ENCODE data around the gene HCFC1R1. TPM values are rescaled to one million over a fixed set of nuclear protein-coding genes. Genes with fewer than 3 reads are reported as not detected.
A peak's percentile ranks its signal among the peaks of the same experiment; 100 is the strongest.

HCFC1R1 gene
- total RNA-seq, 1 donor from 2014 or later = 68.6 TPM

- no peak for ATAC-seq
- intact Hi-C loops (cut with DNase I) = no loop called here
Observed at GRCh38 chr16:2986623-2987188, 37.0 kb downstream of the HCFC1R1 start.

DNA sequence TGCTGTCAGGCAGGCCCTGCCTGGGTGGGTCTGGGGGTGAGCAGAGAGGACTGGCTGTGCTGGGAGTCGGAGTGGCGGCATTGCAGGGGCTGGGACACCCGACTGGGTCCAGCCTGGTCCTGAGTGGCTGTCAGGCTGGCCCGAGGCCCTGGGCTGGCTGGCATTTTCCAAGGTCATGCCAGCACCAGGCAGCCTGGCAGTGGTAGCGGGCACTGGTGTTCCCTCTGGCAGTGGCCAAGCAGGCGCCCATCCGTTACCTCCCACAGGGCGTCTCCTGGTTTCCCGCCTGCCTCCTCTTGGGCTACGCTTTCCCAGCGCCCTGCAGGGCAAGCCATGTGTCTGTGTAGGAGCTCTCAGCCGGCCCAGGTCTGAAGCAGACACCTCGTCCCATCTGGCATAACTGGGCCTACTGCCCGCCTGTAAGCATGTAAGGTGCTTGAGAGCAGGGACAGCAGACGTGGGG, 37.8 kb downstream of the HCFC1R1 start:
- intact Hi-C loops (cut with DNase I) = no loop called here
- ATAC-seq (peak; percentile 71), DNase-seq (ENCODE audit: missing footprints) (no peak)

More at GRCh38 chr16:2986623-2987188, 37.0 kb downstream of the HCFC1R1 start:
- DNase-seq (ENCODE audit: missing footprints) = no peak

- intact Hi-C loops (cut with DNase I) = no loop called here
- DNase-seq (ENCODE audit: missing footprints) (no peak), ATAC-seq (peak; percentile 44)
Observed at GRCh38 chr16:2985462-2985861, 38.3 kb downstream of the HCFC1R1 start.

GRCh38 chr16:2983706-2984136, 40.0 kb downstream of the HCFC1R1 start:
- intact Hi-C loops (cut with DNase I) = no loop called here
- ATAC-seq (peak; percentile 58), DNase-seq (ENCODE audit: missing footprints) (peak; percentile 93)

DNA sequence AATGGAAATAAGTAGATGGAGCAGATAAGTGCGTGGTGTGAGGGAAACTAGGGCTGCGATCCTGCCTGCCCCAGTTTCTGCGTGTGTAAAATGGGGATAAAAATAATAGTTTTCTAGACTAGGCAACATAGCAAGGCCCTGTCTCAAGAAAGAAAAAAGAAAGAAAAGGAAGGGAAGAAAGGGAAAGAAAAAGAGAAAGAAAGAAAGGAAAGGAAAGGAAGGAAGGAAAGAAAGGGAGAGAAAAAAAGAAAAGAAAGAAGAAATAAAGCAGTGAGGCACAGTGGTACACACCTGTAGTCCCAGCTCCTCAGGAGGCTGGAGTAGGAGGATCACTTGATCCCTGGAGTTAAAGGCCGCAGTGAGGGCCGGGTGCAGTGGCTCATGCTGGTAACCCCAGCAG, 41.3 kb downstream of the HCFC1R1 start:
- DNase-seq (ENCODE audit: missing footprints) (no peak), ATAC-seq (no peak)
- intact Hi-C loops (cut with DNase I) = no loop called here

- ATAC-seq (no peak), DNase-seq (ENCODE audit: missing footprints) (no peak)
- intact Hi-C loops (cut with DNase I) = no loop called here
Observed at GRCh38 chr16:2981899-2982250, 41.9 kb downstream of the HCFC1R1 start.

- DNase-seq (ENCODE audit: missing footprints) = no peak
Observed at GRCh38 chr16:2981177-2981898, 42.4 kb downstream of the HCFC1R1 start.

GRCh38 chr16:2980227-2981176, 43.2 kb downstream of the HCFC1R1 start, which contains the start of gene PKMYT1:
TSS of gene PKMYT1 (minus strand) at chr16:2980446. CDS start at chr16:2979657, 789 bp downstream.
- peak; percentile 96 for ATAC-seq
- intact Hi-C loops (cut with DNase I) = no loop called here
- peak; percentile 95 for DNase-seq (ENCODE audit: missing footprints)

More at GRCh38 chr16:2981177-2981898, 42.4 kb downstream of the HCFC1R1 start:
- intact Hi-C loops (cut with DNase I) = no loop called here
- no peak for ATAC-seq

- DNase-seq (ENCODE audit: missing footprints) (no peak), ATAC-seq (no peak)
- intact Hi-C loops (cut with DNase I) = no loop called here
Observed at GRCh38 chr16:2979669-2980226, 44.0 kb downstream of the HCFC1R1 start.

GRCh38 chr16:2977440-2977839, 46.3 kb downstream of the HCFC1R1 start:
- intact Hi-C loops (cut with DNase I) = no loop called here
- no peak for DNase-seq (ENCODE audit: missing footprints)
- no peak for ATAC-seq

DNA sequence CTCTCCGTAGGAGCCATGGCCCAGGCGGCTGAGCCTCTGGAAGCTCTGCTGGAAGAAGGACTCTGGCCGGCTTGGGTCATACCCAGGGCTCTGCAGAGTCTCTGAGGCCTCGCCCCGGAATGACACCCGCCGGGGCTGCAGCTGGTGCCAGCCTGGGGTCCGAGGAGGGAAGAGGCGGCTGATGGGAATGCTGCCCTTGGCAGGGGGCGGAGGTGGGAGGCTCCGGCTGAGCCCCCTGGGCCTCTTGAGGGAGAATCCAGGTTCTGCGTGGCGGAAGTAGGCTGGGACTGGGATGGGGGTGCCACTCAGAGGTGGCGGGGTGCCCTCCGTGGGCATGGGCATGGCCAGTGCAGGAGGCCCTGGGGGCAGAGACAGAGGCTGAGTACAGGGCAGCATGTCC, 47.1 kb downstream of the HCFC1R1 start:
- intact Hi-C loops (cut with DNase I) = no loop called here
- no peak for ATAC-seq
- no peak for DNase-seq (ENCODE audit: missing footprints)

DNA sequence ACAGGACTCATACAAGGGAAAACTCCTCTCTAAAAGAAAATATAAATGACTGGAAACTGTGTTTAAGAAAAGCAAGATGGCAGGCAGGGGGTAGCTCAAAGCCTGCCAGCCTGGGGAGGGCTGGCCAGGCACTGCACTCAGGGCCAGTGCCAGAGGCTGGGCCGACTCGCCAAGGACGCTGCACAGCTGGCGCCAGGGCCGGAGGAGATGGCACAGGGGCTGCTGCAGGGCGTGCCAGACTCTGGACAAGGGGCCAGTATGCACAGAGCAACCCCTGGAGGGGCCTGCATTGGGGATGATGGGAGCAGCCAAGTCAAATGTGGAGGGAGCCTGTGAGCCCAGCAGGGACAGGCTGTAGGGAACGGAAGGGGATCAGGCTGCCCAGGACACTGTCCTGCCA, 47.5 kb downstream of the HCFC1R1 start:
- DNase-seq (ENCODE audit: missing footprints) (no peak), ATAC-seq (no peak)
- intact Hi-C loops (cut with DNase I) = no loop called here

DNA sequence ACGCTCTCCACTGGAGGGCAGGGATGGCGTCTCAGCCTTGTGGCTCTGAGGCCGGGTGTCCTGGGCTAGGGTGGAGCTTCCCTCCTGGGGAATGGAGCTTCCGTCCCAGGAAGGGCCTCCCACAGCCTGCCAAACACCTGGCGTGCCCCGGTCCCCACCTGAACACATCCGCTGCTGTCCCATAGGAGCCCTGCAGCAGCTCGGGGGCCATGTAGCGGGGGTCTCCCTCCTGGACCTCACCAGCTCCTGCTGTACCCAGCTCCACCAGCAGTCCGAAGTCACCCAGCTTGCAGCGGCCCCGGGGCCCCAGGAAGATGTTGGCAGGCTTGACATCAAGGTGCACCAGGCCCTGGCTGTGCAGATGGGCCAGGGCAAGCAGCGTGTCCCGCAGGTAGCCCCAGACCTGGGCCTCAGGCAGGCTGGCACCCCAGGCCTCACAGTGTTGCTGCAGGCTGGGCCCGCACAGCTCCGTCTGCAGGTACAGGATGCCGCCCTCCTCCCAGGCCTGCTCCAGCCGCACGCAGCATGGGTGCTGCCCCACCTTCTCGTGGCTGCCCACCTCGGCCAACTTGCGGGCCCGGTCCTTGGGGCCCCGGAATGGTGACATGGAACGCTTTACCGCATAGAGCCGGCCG, 48.5 kb downstream of the HCFC1R1 start:
- DNase-seq (ENCODE audit: missing footprints) = no peak
- intact Hi-C loops (cut with DNase I) = no loop called here
- ATAC-seq = no peak

DNA sequence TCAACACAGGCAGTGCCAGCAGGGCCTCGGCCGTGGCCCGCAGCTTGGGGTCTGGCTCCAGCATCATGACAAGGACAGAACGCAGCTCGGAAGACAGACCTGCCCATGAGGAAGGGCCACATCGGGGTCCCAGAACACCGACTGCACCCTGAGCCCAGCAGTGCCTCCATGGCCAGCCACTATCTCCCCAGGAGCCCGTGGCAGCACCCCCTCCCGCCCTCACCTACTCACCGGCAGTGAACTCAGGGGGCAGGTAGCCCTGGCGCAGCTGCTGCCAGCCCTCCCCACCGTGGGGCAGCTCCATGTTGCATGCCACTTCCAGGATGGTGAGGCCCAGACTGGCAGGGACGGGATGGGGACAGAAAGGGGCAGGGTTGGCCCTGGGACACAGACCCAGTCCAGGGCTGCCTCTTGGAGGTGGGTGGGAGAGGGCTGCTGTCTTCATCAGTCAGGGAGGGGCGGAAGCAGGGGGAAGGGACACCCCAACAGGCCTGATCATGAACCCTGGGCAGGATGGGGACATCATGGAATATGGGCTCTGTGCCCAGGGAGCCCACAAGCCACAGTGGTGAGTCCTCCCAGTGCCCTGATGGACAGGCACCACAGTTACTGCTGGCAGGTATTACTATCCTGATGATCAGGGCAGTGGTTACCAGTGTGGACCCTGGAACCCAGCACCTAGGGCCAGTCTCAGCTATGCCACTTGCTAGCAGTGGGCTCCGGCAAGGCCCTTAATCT, 49.3 kb downstream of the HCFC1R1 start:
- DNase-seq (ENCODE audit: missing footprints) (no peak), ATAC-seq (no peak)
- intact Hi-C loops (cut with DNase I) = no loop called here

DNA sequence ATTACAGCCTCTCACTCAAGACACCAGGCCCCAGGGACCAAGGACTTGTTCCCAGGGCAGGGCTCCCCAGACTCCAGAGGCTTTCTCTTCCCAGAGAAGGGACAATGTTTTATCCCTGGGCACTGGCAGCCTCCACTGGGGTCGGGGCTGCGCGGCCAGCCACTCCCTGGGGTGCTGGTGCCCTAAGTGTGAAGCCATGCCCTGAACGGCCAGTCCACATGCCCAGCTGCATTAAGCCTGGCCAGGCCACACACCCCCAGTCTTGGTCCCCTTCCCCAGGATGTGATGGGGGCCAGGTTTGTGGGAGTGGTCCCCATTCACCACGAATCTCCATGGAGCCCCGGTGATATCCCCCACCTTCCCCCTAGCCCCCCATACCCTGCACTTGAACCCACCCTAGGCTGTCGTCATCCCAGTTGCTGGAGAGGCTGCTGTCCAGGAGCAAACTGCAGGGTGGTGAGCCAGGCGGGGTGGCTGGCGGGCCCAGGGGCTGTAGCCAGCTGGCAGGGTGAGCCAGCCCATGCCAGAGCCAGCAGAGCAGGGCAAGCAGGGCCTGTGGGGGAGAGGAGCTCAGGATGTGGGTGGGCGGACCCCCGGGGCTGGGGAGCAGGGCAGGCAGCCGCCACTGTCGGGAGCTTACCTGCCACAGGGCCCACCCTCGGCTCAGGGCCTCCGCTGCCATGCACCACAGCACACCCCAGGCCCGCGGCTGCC, 50.0 kb downstream of the HCFC1R1 start:
- intact Hi-C loops (cut with DNase I) = no loop called here
- ATAC-seq = no peak
- DNase-seq (ENCODE audit: missing footprints) = no peak

GRCh38 chr16:2973093-2973492, 50.6 kb downstream of the HCFC1R1 start:
- ATAC-seq = no peak
- intact Hi-C loops (cut with DNase I) = no loop called here
- no peak for DNase-seq (ENCODE audit: missing footprints)
